ENCODE results near the gene MMP24OS. TPM values are rescaled to one million over a fixed set of nuclear protein-coding genes. Genes with fewer than 3 reads are reported as not detected.
A peak's percentile ranks its signal among the peaks of the same experiment; 100 is the strongest.

MMP24OS gene
- total and polyA plus RNA-seq, 2 donors (not counting 3 experiments of a cell fraction or from before 2014, with no cell fraction given), result 35.1 to 55.6 TPM

GRCh38 chr20:35327074-35327976 is 49.4 kb upstream of the MMP24OS start:
- Histone ChIP-seq H3K27me3 (ENCODE audit: control insufficient read depth in 2 of 2, insufficient read depth in 2 of 2, low read length in 2 of 2) (no peaks in the 10 kb centered on the region), H3K4me2 (ENCODE audit: insufficient read depth, low read length) (peak overlapping the region; percentile 2), H3K4me1 (ENCODE audit: control insufficient read depth, extremely low read depth, insufficient read depth, low read length) (peaks cover 38% of the 10 kb centered on the region), H3K27ac (ENCODE audit: insufficient read depth, low read depth, low read length) (peak overlapping the region; percentile 42), H3K9me3 (replicated peaks; ENCODE audit: control insufficient read depth, insufficient read depth, low read length) (no peaks in the 10 kb centered on the region), H3K79me2 (ENCODE audit: control insufficient read depth, insufficient read depth, low read length) (no peaks in the 10 kb centered on the region), H3K9me1 (replicated peaks; ENCODE audit: control insufficient read depth, extremely low read depth, insufficient read depth, low read length) (no peaks in the 10 kb centered on the region), H3K4me3 (replicated peaks in 1 of 3; ENCODE audit: insufficient read depth in 1 of 3, low read depth in 1 of 3, low read length in 3 of 3) (no peak overlapping the region), H2AFZ (ENCODE audit: low read depth, low read length) (no peak overlapping the region), H3K36me3 (ENCODE audit: control insufficient read depth in 2 of 2, extremely low read depth in 1 of 2, insufficient read depth in 2 of 2, low read length in 2 of 2) (no peaks in the 10 kb centered on the region), H4K20me1 (replicated peaks; ENCODE audit: control insufficient read depth, extremely low read depth, insufficient read depth, low read length) (no peaks in the 10 kb centered on the region), H3K9ac (replicated peaks; ENCODE audit: extremely low read depth, insufficient read depth, low read length) (no peak overlapping the region)
- FAIRE-seq (peak; percentile 99), DNase-seq (ENCODE audit: low read depth, low spot score) (peak; percentile 76)
- BruUV-seq (replicated peaks), result no TSS peak
- intact Hi-C loops (cut with micrococcal nuclease) (no loop called here), dilution Hi-C loops (cut with MboI; ENCODE audit: extremely low pct_ligation_motif_present, low sequenced_read_pairs) (no loop called here)
- ChIA-PET CTCF (interaction anchor here (0.7 to 8.1 kb wide), 6 partner anchors 9 to 231 kb away, joined by 3 to 182 read pairs (median 6); no protein-coding TSS in a partner anchor), POLR2A (no interaction called here)
- TF ChIP-seq POLR2AphosphoS5 (IDR thresholded peaks at IDR 0.05; ENCODE audit: insufficient read depth, low read depth, low read length) (peak; percentile 87), FOS (IDR thresholded peaks at IDR 0.05; ENCODE audit: borderline replicate concordance, insufficient read depth, low read length) (peak; percentile 65), GATA2 (IDR thresholded peaks at IDR 0.05; ENCODE audit: insufficient read depth, insufficient read length, low read depth, low read length) (peak; percentile 78), POLR2A (IDR thresholded peaks at IDR 0.05; ENCODE audit: low read depth, low read length) (no peak), CTCF (IDR thresholded peaks at IDR 0.05; ENCODE audit: extremely low read depth in 1 of 2, insufficient read depth in 1 of 2, low read depth in 1 of 2, low read length in 2 of 2) (no peak), JUN (IDR thresholded peaks at IDR 0.05; ENCODE audit: borderline replicate concordance, insufficient read depth, insufficient read length, low read depth) (peak; percentile 66)
